Measurements from ENCODE around the gene ANO1.

DNA sequence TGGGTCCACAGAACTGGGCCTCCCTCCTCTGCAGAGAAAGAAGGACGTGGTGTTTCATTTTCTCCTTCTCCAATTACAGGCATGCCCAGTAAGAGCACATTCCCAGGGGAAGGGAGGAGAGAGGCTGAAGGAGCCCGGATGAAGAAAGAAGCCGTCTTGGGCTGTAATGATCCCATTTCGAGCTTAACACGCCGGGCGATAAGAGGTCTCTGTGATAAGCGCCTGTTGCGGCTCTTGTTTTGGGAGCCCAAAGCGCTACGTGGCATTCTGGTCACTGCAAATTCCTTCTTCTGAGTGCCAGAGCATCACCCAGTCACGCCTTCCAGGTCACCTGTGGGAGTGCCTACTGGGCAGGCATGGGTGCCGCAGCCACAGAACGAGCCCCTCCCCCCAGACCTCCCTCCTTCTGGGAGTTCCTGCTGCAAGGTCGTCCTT lies 57.5 kb downstream of the ANO1 start:
- TF ChIP-seq CTCF (IDR thresholded peaks at IDR 0.05) (no peak), POLR2A (IDR thresholded peaks at IDR 0.05) (no peak)

Measured in prostate gland (tissue), 2 donors.